ENCODE data around the gene ZMYND10.
A peak's percentile ranks its signal among the peaks of the same experiment; 100 is the strongest.

ZMYND10 gene

DNA sequence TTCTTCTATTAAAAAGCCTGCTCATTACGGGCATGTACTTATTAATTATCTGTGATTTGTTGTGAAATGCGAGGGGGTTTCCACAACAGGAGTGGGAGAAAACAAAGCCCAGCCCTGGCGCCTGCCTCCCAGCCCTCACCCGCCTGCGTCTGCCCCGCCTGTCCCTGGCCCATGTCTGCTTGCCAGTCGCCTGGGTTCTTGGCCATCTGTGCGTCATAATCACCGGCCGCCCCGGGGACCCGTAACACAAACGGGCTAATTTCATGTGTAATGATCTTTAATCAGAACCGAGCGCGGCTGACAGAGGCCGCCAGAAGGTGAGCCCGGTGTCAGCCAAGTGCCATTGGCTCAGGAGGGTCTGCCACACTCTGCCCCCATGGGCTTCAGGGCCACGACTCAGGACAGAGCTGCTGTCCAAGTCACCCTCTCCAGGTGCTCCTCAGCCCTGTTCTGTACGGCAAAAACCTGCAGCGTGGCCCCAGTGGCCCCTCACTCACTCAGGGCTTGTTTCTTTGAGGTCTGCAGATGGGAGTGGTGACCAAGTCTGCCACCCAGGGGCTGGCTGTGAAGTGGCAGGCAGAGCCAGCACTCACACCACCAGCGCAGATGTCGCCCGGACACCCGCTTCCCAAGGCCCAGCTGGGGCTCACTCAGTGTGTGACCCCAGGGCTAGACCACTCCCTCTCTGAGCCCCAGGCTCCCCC, 42.6 kb upstream of the ZMYND10 start:
- peak; percentile 65 for TF ChIP-seq ZNF70 (CRISPR knock-in tag; IDR thresholded peaks at IDR 0.05)
- TF ChIP-seq OSR1 (CRISPR knock-in tag; IDR thresholded peaks at IDR 0.05): no peak
- ATAC-seq: peak; percentile 69

DNA sequence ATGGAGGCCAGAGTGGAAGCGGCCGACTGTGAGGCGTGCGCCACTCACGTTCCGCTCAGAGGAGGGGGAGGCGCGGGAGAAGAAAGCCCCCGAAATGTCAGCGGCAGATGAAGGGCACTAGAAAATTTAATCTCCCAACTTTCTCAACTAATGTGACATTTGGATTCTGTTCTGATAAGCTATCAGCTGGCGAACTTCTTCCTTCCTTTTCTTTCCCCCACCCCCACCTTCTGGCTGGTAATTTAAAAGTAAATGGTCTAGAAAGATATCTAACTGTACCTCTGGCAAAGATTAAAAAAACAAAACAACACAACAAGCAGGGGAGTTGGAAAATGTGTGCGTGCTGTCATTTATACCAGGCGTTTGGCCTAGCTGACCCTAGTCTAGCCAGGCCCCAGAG, 40.2 kb upstream of the ZMYND10 start:
- no peak for TF ChIP-seq ZNF565 (CRISPR knock-in tag; conservative IDR thresholded peaks at IDR 0.05; ENCODE audit: low read depth)
- TF ChIP-seq PATZ1 (CRISPR knock-in tag; IDR thresholded peaks at IDR 0.05; ENCODE audit: borderline replicate concordance): no peak
- TF ChIP-seq PPARA (CRISPR knock-in tag; IDR thresholded peaks at IDR 0.05; ENCODE audit: borderline replicate concordance): no peak
- no peak for TF ChIP-seq TOX (CRISPR knock-in tag; IDR thresholded peaks at IDR 0.05; ENCODE audit: borderline replicate concordance)
- no peak for TF ChIP-seq SNAI2 (CRISPR knock-in tag; IDR thresholded peaks at IDR 0.05)
- TF ChIP-seq, protein P1, sequence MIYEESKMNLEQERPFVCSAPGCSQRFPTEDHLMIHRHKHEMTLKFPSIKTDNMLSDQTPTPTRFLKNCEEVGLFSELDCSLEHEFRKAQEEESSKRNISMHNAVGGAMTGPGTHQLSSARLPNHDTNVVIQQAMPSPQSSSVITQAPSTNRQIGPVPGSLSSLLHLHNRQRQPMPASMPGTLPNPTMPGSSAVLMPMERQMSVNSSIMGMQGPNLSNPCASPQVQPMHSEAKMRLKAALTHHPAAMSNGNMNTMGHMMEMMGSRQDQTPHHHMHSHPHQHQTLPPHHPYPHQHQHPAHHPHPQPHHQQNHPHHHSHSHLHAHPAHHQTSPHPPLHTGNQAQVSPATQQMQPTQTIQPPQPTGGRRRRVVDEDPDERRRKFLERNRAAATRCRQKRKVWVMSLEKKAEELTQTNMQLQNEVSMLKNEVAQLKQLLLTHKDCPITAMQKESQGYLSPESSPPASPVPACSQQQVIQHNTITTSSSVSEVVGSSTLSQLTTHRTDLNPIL (CRISPR knock-in tag; IDR thresholded peaks at IDR 0.05; ENCODE audit: low read depth): no peak
- TF ChIP-seq, protein P2, sequence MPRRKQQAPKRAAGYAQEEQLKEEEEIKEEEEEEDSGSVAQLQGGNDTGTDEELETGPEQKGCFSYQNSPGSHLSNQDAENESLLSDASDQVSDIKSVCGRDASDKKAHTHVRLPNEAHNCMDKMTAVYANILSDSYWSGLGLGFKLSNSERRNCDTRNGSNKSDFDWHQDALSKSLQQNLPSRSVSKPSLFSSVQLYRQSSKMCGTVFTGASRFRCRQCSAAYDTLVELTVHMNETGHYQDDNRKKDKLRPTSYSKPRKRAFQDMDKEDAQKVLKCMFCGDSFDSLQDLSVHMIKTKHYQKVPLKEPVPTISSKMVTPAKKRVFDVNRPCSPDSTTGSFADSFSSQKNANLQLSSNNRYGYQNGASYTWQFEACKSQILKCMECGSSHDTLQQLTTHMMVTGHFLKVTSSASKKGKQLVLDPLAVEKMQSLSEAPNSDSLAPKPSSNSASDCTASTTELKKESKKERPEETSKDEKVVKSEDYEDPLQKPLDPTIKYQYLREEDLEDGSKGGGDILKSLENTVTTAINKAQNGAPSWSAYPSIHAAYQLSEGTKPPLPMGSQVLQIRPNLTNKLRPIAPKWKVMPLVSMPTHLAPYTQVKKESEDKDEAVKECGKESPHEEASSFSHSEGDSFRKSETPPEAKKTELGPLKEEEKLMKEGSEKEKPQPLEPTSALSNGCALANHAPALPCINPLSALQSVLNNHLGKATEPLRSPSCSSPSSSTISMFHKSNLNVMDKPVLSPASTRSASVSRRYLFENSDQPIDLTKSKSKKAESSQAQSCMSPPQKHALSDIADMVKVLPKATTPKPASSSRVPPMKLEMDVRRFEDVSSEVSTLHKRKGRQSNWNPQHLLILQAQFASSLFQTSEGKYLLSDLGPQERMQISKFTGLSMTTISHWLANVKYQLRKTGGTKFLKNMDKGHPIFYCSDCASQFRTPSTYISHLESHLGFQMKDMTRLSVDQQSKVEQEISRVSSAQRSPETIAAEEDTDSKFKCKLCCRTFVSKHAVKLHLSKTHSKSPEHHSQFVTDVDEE (CRISPR knock-in tag; IDR thresholded peaks at IDR 0.05): 0 out of 2 replicates have a peak, but pooled peaks have one; percentile 36
- TF ChIP-seq ESRRG (CRISPR knock-in tag; IDR thresholded peaks at IDR 0.05): no peak
- no peak for TF ChIP-seq RARB (CRISPR knock-in tag; IDR thresholded peaks at IDR 0.05)
- no peak for ATAC-seq

DNA sequence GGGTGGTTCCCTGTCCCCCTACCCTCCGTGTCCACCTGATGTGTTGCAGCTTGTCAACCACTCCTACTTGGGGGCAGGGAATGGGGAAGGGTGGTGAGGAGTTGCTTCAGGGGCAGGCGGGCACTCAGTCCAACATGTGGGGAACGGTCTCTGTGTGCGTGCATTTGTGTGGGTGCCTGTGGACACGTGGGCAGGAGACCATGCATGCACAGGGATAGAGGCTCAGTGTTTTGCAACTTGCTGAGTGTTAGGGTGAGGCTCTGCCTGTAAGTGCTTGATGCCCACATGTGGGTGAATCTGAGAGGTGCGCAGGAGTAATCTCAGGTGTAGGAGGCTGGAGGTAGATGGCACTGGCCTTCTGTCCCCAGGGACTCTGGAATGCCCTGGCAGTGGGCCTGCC, 38.2 kb upstream of the ZMYND10 start:
- TF ChIP-seq ZNF70 (CRISPR knock-in tag; IDR thresholded peaks at IDR 0.05): no peak
- no peak for TF ChIP-seq PPARA (CRISPR knock-in tag; IDR thresholded peaks at IDR 0.05; ENCODE audit: borderline replicate concordance)
- TF ChIP-seq ESRRG (CRISPR knock-in tag; IDR thresholded peaks at IDR 0.05): no peak
- no peak for TF ChIP-seq ZNF565 (CRISPR knock-in tag; conservative IDR thresholded peaks at IDR 0.05; ENCODE audit: low read depth)
- no peak for TF ChIP-seq BACH2 (CRISPR knock-in tag; IDR thresholded peaks at IDR 0.05; ENCODE audit: borderline replicate concordance)
- no peak for TF ChIP-seq RARB (CRISPR knock-in tag; IDR thresholded peaks at IDR 0.05)
- TF ChIP-seq ZNF8 (CRISPR knock-in tag; IDR thresholded peaks at IDR 0.05): no peak
- TF ChIP-seq, protein P2 (CRISPR knock-in tag; IDR thresholded peaks at IDR 0.05): no peak
- TF ChIP-seq TCF4 (CRISPR knock-in tag; IDR thresholded peaks at IDR 0.05; ENCODE audit: borderline replicate concordance): no peak
- TF ChIP-seq, protein P1 (CRISPR knock-in tag; IDR thresholded peaks at IDR 0.05; ENCODE audit: low read depth): no peak
- TF ChIP-seq GLIS3 (CRISPR knock-in tag; IDR thresholded peaks at IDR 0.05): no peak
- TF ChIP-seq CSDC2 (CRISPR knock-in tag; IDR thresholded peaks at IDR 0.05): no peak
- no peak for TF ChIP-seq ARNTL (CRISPR knock-in tag; IDR thresholded peaks at IDR 0.05; ENCODE audit: borderline replicate concordance, low read depth)
- no peak for TF ChIP-seq ZC3H10 (CRISPR knock-in tag; IDR thresholded peaks at IDR 0.05)
- no peak for TF ChIP-seq ZFP3 (CRISPR knock-in tag; IDR thresholded peaks at IDR 0.05)
- TF ChIP-seq ISL1 (CRISPR knock-in tag; IDR thresholded peaks at IDR 0.05): no peak
- TF ChIP-seq SNAI2 (CRISPR knock-in tag; IDR thresholded peaks at IDR 0.05): no peak
- no peak for TF ChIP-seq OSR1 (CRISPR knock-in tag; IDR thresholded peaks at IDR 0.05)
- TF ChIP-seq PATZ1 (CRISPR knock-in tag; IDR thresholded peaks at IDR 0.05; ENCODE audit: borderline replicate concordance): no peak
- TF ChIP-seq ZFP30 (CRISPR knock-in tag; IDR thresholded peaks at IDR 0.05): no peak
- no peak for ATAC-seq
